ENCODE results near the gene FNIP1.

Gene FNIP1

DNA sequence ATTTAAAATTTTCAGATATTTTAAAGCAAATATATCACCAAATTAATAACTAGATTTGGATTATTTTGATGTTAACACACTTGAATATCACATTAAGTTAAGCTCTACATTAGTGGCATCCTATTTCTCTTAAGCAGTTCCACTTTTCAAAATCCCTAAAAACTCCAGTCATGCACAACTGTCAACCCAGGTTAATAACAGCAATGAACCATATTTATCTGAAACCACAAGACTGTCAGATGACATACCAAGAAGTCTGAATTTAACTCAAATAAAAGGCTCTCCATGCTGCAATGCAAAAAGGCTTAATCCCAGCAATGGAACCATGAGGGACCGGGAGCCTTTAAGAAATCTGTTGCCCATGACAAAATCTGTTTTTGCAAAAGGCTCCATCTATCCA is 27.5 kb downstream of the FNIP1 start:
- peaks cover 0 to 43% of the 10 kb centered on the region in 2 donors for H3K4me1 ChIP-seq (ENCODE audit: control insufficient read depth in 1 of 2, insufficient read depth in 2 of 2, low read length in 2 of 2)
- H3K4me3 ChIP-seq (ENCODE audit: low read depth in 1 of 2, low read length in 2 of 2): no peak overlapping the region
- H3K27ac ChIP-seq (ENCODE audit: low read length): no peak overlapping the region
- no peaks in the 10 kb centered on the region for H3K27me3 ChIP-seq (ENCODE audit: low read depth, low read length)
- no peaks in the 10 kb centered on the region for H3K9me3 ChIP-seq (ENCODE audit: control insufficient read depth in 1 of 2, low read length in 2 of 2)
- H3K36me3 ChIP-seq (ENCODE audit: control insufficient read depth in 1 of 2, insufficient read depth in 2 of 2, low read length in 2 of 2): no peaks in the 10 kb centered on the region

- Histone ChIP-seq H3K27me3 (ENCODE audit: low read depth, low read length) (no peaks in the 10 kb centered on the region), H3K36me3 (ENCODE audit: control insufficient read depth in 1 of 2, insufficient read depth in 2 of 2, low read length in 2 of 2) (peaks cover 0 to 9% of the 10 kb centered on the region in 2 donors), H3K9me3 (ENCODE audit: control insufficient read depth in 1 of 2, low read length in 2 of 2) (peaks cover 0 to 3% of the 10 kb centered on the region in 2 donors), H3K4me1 (ENCODE audit: control insufficient read depth in 1 of 2, insufficient read depth in 2 of 2, low read length in 2 of 2) (peaks cover 0 to 32% of the 10 kb centered on the region in 2 donors), H3K4me3 (ENCODE audit: low read depth in 1 of 2, low read length in 2 of 2) (no peak overlapping the region), H3K27ac (ENCODE audit: low read length) (no peak overlapping the region)
These were observed 28.9 kb downstream of the FNIP1 start for GRCh38 chr5:131767891-131768290.

GRCh38 chr5:131766689-131767088 is 30.1 kb downstream of the FNIP1 start:
- peaks cover 0 to 3% of the 10 kb centered on the region in 2 donors for H3K9me3 ChIP-seq (ENCODE audit: control insufficient read depth in 1 of 2, low read length in 2 of 2)
- H3K27me3 ChIP-seq (ENCODE audit: low read depth, low read length): no peaks in the 10 kb centered on the region
- H3K27ac ChIP-seq (ENCODE audit: low read length): no peak overlapping the region
- peaks cover 0 to 26% of the 10 kb centered on the region in 2 donors for H3K4me1 ChIP-seq (ENCODE audit: control insufficient read depth in 1 of 2, insufficient read depth in 2 of 2, low read length in 2 of 2)
- H3K4me3 ChIP-seq (ENCODE audit: low read depth in 1 of 2, low read length in 2 of 2): no peak overlapping the region
- H3K36me3 ChIP-seq (ENCODE audit: control insufficient read depth in 1 of 2, insufficient read depth in 2 of 2, low read length in 2 of 2): peaks cover 0 to 9% of the 10 kb centered on the region in 2 donors

DNA sequence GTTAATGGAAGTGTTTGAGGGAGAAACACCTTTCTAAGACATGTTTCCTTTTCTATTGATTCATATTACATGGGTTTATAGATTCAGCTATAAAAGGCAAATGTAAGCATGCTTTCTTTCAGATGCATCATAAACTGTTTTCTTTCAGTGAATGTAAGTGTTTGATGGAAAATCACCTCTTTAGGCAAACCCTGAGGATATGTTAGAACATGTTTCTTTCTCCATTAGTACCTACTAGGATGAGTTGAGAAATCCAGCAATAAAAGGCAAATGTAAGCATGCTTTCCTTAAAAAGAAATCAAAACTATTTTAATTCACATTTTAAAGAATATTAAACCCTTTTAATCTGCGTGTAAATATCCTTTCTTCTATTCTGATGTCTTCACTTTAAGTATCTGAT is 31.6 kb downstream of the FNIP1 start:
- peaks cover 0 to 23% of the 10 kb centered on the region in 2 donors for H3K4me1 ChIP-seq (ENCODE audit: control insufficient read depth in 1 of 2, insufficient read depth in 2 of 2, low read length in 2 of 2)
- no peaks in the 10 kb centered on the region for H3K27me3 ChIP-seq (ENCODE audit: low read depth, low read length)
- no peak overlapping the region for H3K27ac ChIP-seq (ENCODE audit: low read length)

GRCh38 chr5:131763968-131764367 is 32.8 kb downstream of the FNIP1 start:
- peaks cover 0 to 3% of the 10 kb centered on the region in 2 donors for H3K9me3 ChIP-seq (ENCODE audit: control insufficient read depth in 1 of 2, low read length in 2 of 2)
- H3K27ac ChIP-seq (ENCODE audit: low read length): no peak overlapping the region
- no peaks in the 10 kb centered on the region for H3K27me3 ChIP-seq (ENCODE audit: low read depth, low read length)
- peaks cover 0 to 14% of the 10 kb centered on the region in 2 donors for H3K4me1 ChIP-seq (ENCODE audit: control insufficient read depth in 1 of 2, insufficient read depth in 2 of 2, low read length in 2 of 2)
- no peak overlapping the region for H3K4me3 ChIP-seq (ENCODE audit: low read depth in 1 of 2, low read length in 2 of 2)
- H3K36me3 ChIP-seq (ENCODE audit: control insufficient read depth in 1 of 2, insufficient read depth in 2 of 2, low read length in 2 of 2): peaks cover 0 to 9% of the 10 kb centered on the region in 2 donors

More for the DNA sequence above, 31.6 kb downstream of the FNIP1 start:
- Histone ChIP-seq H3K36me3 (ENCODE audit: control insufficient read depth in 1 of 2, insufficient read depth in 2 of 2, low read length in 2 of 2) (peaks cover 0 to 9% of the 10 kb centered on the region in 2 donors), H3K9me3 (ENCODE audit: control insufficient read depth in 1 of 2, low read length in 2 of 2) (peaks cover 0 to 3% of the 10 kb centered on the region in 2 donors), H3K4me3 (ENCODE audit: low read depth in 1 of 2, low read length in 2 of 2) (no peak overlapping the region)

DNA sequence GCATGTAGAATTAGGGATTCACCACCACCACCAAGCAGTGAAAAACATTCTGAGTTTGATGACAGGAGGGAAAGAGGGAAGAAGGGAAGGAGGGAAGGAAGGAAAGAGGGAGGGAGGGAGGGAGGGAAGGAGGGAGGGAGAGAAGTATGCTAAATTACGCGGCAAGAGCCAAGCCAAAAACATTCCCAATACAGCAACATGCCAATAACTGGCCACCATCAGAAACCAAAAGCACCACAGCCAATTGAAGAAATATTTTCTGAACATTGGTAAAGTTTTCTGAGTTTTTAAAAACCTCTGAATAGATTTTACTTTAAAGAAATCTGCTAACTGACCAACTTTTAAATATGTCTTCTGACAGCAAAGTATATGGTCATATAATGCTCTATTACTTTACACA is 36.0 kb downstream of the FNIP1 start:
- H3K36me3 ChIP-seq (ENCODE audit: control insufficient read depth in 1 of 2, insufficient read depth in 2 of 2, low read length in 2 of 2): peaks cover 0 to 9% of the 10 kb centered on the region in 2 donors
- no peak overlapping the region for H3K27ac ChIP-seq (ENCODE audit: low read length)
- H3K9me3 ChIP-seq (ENCODE audit: control insufficient read depth in 1 of 2, low read length in 2 of 2): peaks cover 0 to 3% of the 10 kb centered on the region in 2 donors
- no peak overlapping the region for H3K4me3 ChIP-seq (ENCODE audit: low read depth in 1 of 2, low read length in 2 of 2)
- H3K27me3 ChIP-seq (ENCODE audit: low read depth, low read length): no peaks in the 10 kb centered on the region
- peaks cover 0 to 17% of the 10 kb centered on the region in 2 donors for H3K4me1 ChIP-seq (ENCODE audit: control insufficient read depth in 1 of 2, insufficient read depth in 2 of 2, low read length in 2 of 2)

DNA sequence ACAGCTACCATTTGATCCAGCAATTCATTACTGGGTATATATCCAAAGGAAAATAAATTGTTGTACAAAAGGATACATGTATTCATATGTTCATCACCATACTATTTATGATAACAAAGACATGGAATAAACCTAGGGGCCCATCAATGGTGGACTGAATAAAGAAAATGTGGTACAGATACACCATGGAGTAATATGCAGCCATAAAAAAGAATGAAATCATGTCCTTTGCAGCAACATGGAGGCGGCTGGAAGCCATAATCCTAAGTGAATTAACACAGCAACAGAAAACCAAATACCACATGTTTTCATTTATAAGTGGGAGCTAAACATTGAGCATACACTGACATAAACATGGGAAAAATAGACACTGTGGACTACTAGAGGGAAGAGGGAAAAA is 37.1 kb downstream of the FNIP1 start:
- Histone ChIP-seq H3K36me3 (ENCODE audit: control insufficient read depth in 1 of 2, insufficient read depth in 2 of 2, low read length in 2 of 2) (peaks cover 0 to 9% of the 10 kb centered on the region in 2 donors), H3K9me3 (ENCODE audit: control insufficient read depth in 1 of 2, low read length in 2 of 2) (peaks cover 0 to 3% of the 10 kb centered on the region in 2 donors), H3K4me1 (ENCODE audit: control insufficient read depth in 1 of 2, insufficient read depth in 2 of 2, low read length in 2 of 2) (peaks cover 0 to 17% of the 10 kb centered on the region in 2 donors), H3K4me3 (ENCODE audit: low read depth in 1 of 2, low read length in 2 of 2) (no peak overlapping the region), H3K27me3 (ENCODE audit: low read depth, low read length) (no peaks in the 10 kb centered on the region), H3K27ac (ENCODE audit: low read length) (no peak overlapping the region)

- H3K27ac ChIP-seq (ENCODE audit: low read length): no peak overlapping the region
- peaks cover 0 to 3% of the 10 kb centered on the region in 2 donors for H3K36me3 ChIP-seq (ENCODE audit: control insufficient read depth in 1 of 2, insufficient read depth in 2 of 2, low read length in 2 of 2)
- peaks cover 0 to 17% of the 10 kb centered on the region in 2 donors for H3K4me1 ChIP-seq (ENCODE audit: control insufficient read depth in 1 of 2, insufficient read depth in 2 of 2, low read length in 2 of 2)
- H3K27me3 ChIP-seq (ENCODE audit: low read depth, low read length): no peaks in the 10 kb centered on the region
- H3K9me3 ChIP-seq (ENCODE audit: control insufficient read depth in 1 of 2, low read length in 2 of 2): no peaks in the 10 kb centered on the region
- no peak overlapping the region for H3K4me3 ChIP-seq (ENCODE audit: low read depth in 1 of 2, low read length in 2 of 2)
These were observed 38.3 kb downstream of the FNIP1 start for GRCh38 chr5:131758520-131758900.

GRCh38 chr5:131757830-131758519 is 38.8 kb downstream of the FNIP1 start:
- Histone ChIP-seq H3K4me1 (ENCODE audit: control insufficient read depth in 1 of 2, insufficient read depth in 2 of 2, low read length in 2 of 2) (peaks cover 0 to 17% of the 10 kb centered on the region in 2 donors), H3K36me3 (ENCODE audit: control insufficient read depth in 1 of 2, insufficient read depth in 2 of 2, low read length in 2 of 2) (no peaks in the 10 kb centered on the region), H3K9me3 (ENCODE audit: control insufficient read depth in 1 of 2, low read length in 2 of 2) (no peaks in the 10 kb centered on the region), H3K27ac (ENCODE audit: low read length) (no peak overlapping the region), H3K27me3 (ENCODE audit: low read depth, low read length) (no peaks in the 10 kb centered on the region), H3K4me3 (ENCODE audit: low read depth in 1 of 2, low read length in 2 of 2) (no peak overlapping the region)

DNA sequence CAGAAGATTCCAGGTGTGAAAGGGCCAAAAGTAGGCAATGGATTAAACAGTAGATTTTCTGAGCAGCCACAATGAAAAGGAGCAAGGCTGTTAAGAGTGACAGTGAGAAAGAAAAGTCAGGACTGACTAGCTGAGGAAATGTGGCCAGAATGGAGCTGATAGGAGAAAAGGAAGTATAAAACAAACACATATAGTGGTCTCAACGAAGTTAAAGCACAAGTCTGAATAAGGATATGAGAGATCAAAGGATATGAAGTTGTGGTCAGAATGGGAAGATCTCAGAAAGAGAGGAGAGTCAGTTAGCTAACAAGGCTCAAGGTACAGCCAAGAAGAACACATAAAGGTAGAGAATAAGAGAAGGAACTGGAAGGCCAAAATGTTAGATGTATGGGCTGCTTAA is 39.9 kb downstream of the FNIP1 start:
- Histone ChIP-seq H3K27me3 (ENCODE audit: low read depth, low read length) (no peaks in the 10 kb centered on the region), H3K36me3 (ENCODE audit: control insufficient read depth in 1 of 2, insufficient read depth in 2 of 2, low read length in 2 of 2) (no peaks in the 10 kb centered on the region), H3K4me1 (ENCODE audit: control insufficient read depth in 1 of 2, insufficient read depth in 2 of 2, low read length in 2 of 2) (peaks cover 0 to 17% of the 10 kb centered on the region in 2 donors), H3K4me3 (ENCODE audit: low read depth in 1 of 2, low read length in 2 of 2) (no peak overlapping the region), H3K27ac (ENCODE audit: low read length) (no peak overlapping the region), H3K9me3 (ENCODE audit: control insufficient read depth in 1 of 2, low read length in 2 of 2) (no peaks in the 10 kb centered on the region)

GRCh38 chr5:131754363-131754762 is 42.5 kb downstream of the FNIP1 start:
- no peaks in the 10 kb centered on the region for H3K9me3 ChIP-seq (ENCODE audit: control insufficient read depth in 1 of 2, low read length in 2 of 2)
- H3K27ac ChIP-seq (ENCODE audit: low read length): no peak overlapping the region
- H3K4me3 ChIP-seq (ENCODE audit: low read depth in 1 of 2, low read length in 2 of 2): no peak overlapping the region
- no peaks in the 10 kb centered on the region for H3K36me3 ChIP-seq (ENCODE audit: control insufficient read depth in 1 of 2, insufficient read depth in 2 of 2, low read length in 2 of 2)
- peaks cover 0 to 11% of the 10 kb centered on the region in 2 donors for H3K4me1 ChIP-seq (ENCODE audit: control insufficient read depth in 1 of 2, insufficient read depth in 2 of 2, low read length in 2 of 2)
- H3K27me3 ChIP-seq (ENCODE audit: low read depth, low read length): no peaks in the 10 kb centered on the region

GRCh38 chr5:131751506-131751905 is 45.3 kb downstream of the FNIP1 start:
- Histone ChIP-seq H3K4me3 (ENCODE audit: low read depth in 1 of 2, low read length in 2 of 2) (no peak overlapping the region), H3K27ac (ENCODE audit: low read length) (no peak overlapping the region), H3K36me3 (ENCODE audit: control insufficient read depth in 1 of 2, insufficient read depth in 2 of 2, low read length in 2 of 2) (no peaks in the 10 kb centered on the region), H3K9me3 (ENCODE audit: control insufficient read depth in 1 of 2, low read length in 2 of 2) (no peaks in the 10 kb centered on the region), H3K27me3 (ENCODE audit: low read depth, low read length) (no peaks in the 10 kb centered on the region), H3K4me1 (ENCODE audit: control insufficient read depth in 1 of 2, insufficient read depth in 2 of 2, low read length in 2 of 2) (peaks cover 0 to 5% of the 10 kb centered on the region in 2 donors)

All from muscle layer of duodenum (tissue), 2 donors.